Inflammatory macrophage treated with lipopolysaccharide for 1 hour (primary cell): ENCODE results near the gene TRIM17.

Experiments used
- DNase-seq, 2 donors: peaks; one replicate each; pipeline ENCODE4 v3.0.0-alpha.2; 2020 to 2022

The TRIM17 gene

DNA sequence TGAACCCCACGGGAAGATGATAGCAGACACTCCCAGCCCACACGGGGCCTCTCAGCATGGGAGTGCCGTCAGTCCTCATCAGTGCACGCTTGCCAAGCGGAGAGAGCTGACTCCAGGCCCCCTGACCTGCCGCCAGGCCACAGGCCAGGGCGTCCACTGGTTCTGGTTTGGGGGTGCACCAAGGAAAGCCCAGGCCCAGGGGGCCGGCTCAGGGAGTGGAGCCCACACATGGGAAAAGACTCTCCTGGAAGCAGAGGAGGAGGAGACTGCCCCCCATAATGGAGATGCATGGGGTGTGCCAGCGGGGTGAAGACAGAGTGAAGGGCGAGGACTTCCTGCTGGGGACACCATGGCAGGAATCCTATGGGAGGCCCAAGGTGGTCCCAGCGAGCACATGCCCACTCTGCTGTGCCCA is 16.4 kb downstream of the TRIM17 start:
- no peak for DNase-seq

DNA sequence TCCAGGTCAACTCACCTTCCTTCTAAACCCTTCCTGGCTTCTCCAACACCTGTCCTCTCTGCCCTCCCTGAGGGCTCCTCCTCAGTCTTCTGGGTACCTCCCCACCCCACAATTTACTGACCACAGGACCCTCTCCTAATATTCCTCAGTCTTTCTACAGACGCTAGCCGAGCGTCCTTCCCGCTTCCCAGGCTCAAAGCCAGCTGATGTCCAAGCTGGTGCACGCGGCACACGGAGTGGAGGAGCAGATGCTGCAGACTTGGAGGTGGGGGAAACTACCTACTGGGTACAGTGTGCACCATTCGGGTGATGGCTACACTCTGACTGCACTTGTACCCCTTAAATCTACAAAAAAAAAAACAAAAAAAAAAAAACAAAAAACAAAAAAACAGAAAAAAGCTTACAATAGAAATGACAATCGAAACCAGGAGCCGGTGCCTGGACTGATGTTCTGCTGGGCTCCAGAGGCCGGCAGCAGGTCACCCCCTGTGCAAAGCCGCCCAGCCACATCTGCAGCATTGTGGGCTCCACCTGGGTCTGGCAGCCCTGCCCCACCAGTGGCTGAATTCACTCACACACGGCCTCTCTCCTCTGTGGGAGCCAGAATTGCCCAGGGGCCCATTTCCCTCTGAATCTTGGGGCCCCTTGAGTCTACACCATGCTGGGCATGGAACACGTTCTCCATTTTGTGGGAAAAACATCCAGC is 17.0 kb downstream of the TRIM17 start:
- no peak for DNase-seq

DNA sequence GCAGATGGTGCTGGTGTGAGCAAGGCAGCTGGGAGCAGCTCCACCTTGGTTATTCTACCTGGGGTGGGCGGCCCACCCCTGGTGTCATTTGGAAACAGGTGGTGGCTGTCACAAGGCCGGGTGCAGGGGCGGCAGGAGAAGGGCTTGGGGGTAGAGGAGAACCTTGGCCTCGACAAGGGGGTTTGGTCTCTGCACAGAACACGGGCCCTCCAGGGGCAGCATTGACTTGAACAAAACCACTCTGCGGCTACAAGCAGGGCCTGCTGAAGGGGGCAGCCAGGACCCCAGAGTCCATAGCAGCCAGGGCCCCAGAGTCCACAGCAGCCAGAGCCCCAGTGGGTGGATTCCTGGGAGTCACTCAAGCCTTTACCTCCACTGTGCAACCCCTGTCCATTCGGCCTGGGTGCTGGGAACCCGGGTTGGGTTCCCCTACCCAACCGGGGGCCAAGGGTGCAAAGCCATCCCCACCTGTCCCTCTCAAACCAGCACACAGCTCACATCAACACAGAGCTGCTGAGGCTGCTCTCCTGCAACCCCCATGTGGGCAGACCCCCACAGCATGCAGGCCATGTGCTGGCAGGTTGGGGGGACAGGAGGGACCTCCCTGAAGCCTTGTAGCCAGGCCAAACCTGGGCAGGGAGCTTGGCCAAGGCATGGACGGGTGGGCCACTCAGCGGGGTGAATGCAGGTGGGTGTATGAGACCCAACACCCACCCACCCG is 17.8 kb downstream of the TRIM17 start:
- DNase-seq = no peak

- DNase-seq = no peak
These were observed 18.7 kb downstream of the TRIM17 start for GRCh38 chr1:228397966-228398365.

DNA sequence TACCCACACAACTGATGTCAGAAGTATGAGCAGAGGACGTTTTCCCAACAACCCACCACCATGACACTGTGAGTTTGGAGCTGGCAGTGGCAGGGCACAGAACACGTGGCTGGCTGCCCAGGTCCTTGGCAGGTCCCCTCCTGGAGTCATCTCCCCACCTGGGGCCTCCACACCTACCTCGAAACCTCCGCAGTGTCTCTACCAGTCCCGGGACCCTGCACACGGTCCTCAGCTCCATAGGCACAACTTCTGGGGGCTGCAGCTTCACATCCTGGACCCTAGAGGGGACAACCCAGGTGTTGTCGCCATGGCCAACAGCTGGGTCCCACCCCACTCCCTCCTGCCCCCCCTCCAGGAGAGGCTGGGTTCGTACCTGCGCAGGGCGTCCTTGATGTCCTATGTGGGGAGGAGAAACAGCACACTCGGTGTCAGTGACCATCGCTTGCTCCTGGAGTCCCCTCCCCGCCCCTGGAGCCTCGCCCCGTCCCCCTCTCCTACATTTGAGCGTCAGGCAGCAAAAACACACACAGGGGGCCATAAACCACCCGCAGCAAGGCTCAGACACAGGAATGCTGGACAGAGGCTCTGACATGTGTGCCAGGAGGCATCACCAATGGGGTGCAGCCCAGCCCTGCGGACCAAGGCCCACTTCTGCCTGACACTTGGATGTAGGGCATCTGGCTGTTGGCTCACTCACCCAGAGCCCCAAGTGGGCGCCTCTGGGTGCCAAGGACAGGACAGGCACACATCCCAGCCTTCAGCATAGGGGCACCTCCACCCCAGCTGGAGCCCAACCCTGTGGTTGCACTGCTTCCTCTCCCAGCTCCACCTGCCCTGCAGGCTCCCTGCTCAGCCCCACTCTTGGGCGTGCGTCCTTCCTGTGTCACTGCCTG is 19.6 kb downstream of the TRIM17 start:
- DNase-seq = no peak

DNA sequence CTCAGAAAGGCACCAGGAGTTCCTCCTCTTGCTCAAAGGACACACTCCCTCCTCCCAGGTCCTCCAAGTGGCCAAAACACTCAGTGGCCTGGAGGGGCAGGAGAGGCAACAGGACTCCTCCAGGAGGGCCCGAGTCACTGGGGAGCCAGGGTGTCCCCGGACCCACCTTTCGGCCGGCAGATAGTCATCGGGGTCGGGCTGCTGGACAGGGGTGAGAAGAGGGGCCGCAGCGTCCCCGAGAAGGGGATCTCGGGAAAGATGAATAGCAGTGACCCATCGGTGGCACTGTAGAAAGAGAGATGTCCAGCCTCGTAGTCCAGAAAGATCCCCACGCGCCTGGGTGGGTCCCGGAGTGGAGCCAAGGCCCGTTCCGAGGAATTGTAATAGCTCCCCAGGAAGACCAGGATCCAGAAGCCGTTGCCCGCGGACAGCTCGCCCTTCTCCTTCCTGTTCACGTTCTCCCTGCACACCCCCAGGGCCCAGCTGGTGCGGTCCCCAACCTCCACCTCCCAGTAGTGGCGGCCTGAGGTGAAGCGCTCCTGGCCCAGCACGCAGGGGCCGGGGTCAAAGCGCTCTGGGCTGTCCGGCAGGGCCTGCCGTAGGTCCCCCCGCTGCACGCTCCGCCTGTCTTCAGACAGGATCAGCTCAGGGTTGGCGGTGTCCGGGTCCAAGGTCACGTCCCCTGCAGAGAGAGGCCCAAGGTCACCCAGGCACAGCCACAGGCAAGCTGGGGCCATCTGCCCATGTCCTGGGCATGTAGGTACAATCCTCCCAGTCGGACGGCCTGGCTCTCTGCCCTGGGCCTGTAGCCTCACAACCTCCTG is 21.9 kb downstream of the TRIM17 start:
- DNase-seq = no peak

GRCh38 chr1:228393811-228394570 is 22.7 kb downstream of the TRIM17 start:
- no peak for DNase-seq

DNA sequence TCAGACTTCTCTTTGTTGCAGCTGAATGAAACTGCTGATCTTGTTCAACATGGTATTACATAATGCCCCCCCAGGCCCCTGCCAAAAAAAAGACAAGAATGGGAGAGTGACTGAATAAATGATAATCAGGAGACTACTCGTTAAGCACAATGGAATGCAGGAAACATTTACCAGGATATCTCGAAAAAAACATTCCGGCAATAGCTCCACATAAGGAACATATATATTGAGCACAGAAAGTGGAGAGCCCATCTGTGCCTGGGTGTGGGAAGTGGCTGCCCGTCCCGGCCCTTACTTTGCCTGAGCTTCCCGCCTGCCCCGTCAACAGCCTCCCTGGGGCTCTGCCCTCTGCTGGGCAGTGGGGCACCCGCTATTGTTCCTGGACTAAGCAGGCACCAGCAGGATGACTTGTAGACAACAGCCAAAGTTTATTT is 23.4 kb downstream of the TRIM17 start:
- peak in 1 of 2 donors; percentile 14 for DNase-seq

DNA sequence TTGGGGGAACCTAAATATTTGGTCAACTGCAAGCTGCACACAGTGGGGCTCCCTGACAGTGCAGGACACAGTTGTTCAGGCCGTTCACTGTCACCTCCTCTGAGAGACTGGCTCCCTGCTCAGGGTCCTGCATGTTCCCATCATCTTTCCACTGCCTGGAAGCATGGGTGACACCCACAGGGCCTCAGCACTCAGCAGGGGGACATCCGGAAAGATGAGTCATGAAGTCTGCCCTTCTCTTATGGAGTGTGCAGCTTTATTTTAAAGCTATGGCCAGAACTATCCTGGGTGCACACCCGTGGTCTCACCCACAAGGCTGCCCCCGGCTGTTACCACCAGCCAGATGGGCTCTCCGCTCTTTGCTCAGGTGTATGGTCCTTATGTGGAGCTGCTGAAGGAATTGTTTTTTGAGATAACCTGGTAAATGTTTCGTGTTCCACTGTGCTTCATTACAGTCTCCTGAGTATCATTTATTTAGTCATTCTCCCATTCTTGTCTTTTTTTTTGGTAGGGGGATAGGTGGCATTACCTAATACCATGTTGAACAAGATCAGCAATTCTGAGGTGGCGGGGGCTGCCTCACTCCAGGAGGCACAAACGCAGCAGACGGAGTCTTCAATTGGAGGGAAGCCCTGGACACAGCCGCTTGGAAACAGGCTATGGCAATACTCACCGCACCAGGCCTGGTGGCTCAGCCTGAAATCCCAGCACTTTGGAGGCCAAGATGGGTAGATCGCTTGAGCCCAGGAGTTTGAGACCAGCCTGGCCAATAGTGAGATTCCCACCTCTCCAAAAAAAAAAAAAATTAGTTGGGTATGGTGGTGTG is 24.3 kb downstream of the TRIM17 start:
- no peak for DNase-seq

DNA sequence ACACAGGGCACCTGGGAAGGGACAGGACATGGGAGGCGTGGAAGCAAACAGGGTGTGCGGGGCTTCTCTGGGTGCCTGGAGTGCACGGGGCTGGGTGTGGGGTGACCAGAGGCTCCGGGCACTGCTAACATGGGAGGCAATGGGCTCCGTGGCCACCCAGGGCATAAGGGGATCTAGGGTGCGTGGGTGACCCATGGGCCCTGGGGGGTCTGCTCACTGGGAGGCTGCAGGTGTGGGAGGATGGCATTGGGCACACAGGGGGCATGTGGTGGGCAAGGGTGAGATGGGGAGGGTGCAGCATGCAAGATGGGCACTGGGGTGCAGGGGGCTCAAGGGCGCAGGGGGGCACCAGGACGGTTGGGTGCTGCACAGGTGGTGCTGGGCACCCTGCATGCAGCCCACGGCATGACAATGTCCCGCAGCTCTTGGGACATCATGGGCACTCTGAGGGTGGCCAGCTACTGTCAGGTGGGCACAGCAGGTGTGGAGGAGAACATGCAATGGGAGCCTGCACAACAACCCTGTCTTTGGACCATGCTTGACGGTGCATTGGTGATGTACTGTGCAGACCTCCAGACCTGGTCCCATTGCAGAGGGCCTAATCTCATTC is 25.1 kb downstream of the TRIM17 start:
- no peak for DNase-seq

DNA sequence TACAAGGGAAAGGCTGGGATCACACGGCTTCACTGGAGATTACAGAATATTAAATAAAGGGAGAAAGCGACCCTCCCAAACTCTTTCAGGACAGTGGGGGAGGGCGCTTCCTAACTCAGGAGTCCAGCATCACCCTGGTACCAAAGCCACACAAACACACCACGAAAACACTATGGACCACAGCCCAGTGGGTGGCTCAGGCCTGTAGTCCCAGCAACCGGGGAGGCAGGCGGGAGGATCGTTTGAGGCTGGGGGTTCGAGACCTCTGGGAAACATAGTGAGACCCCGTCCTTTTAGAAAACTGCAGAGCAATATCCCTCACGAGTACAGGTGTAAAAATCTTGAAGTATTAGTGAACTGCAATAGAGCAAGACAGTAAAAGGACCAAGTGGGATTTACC is 26.0 kb downstream of the TRIM17 start:
- DNase-seq = no peak

GRCh38 chr1:228387321-228387720 is 29.3 kb downstream of the TRIM17 start:
- no peak for DNase-seq

GRCh38 chr1:228385232-228385631 is 31.4 kb downstream of the TRIM17 start:
- no peak for DNase-seq

- DNase-seq = no peak
These were observed 32.9 kb downstream of the TRIM17 start for GRCh38 chr1:228383773-228384172.

GRCh38 chr1:228381356-228381755 is 35.3 kb downstream of the TRIM17 start:
- no peak for DNase-seq

- no peak for DNase-seq
These were observed 37.0 kb downstream of the TRIM17 start for GRCh38 chr1:228379666-228380065.

GRCh38 chr1:228378873-228379460 is 37.7 kb downstream of the TRIM17 start:
- no peak for DNase-seq

GRCh38 chr1:228378090-228378872 is 38.4 kb downstream of the TRIM17 start:
- DNase-seq = peak; percentile 5 to 9

GRCh38 chr1:228377664-228378089 is 39.0 kb downstream of the TRIM17 start:
- no peak for DNase-seq
